C4-2B (cell line): ENCODE measurements around the gene GABRR1.
"Not testable (repeated sequence)": the region's sequence is repeated elsewhere in the genome, so short reads cannot be mapped to it uniquely, and the experiment has no call there.

Source experiments
- CTCF ChIP-seq: fragments of 450-650 bp; conservative IDR thresholded peaks from 2 replicates; pipeline ENCODE4 v1.5.1; 2017; ENCODE audit warnings: mild to moderate bottlenecking
- ZFX ChIP-seq: fragments of 450-650 bp; IDR thresholded peaks from 2 replicates; pipeline ENCODE4 v1.6.1; 2017

GRCh38 chr6:89128256-89128671 is 88.9 kb downstream of the GABRR1 start:
- not testable (repeated sequence) for TF ChIP-seq CTCF, ZFX
